DMS114 treated with DMSO at 0.1 percent for 48 hours (cell line): Measurements from ENCODE around the gene CDC20.

Experiments used
- DNase-seq: peaks from one replicate; lab custom pipeline; 2025; ENCODE audit not compliant: unreplicated experiment; lab: John Stamatoyannopoulos, UW

The CDC20 gene

GRCh38 chr1:43327549-43328292, 31.1 kb upstream of the CDC20 start:
- no peak for DNase-seq

GRCh38 chr1:43329995-43330751, 28.6 kb upstream of the CDC20 start:
- no peak for DNase-seq

GRCh38 chr1:43331688-43332087, 27.1 kb upstream of the CDC20 start:
- DNase-seq: no peak

- no peak for DNase-seq
Observed at GRCh38 chr1:43334453-43335205, 24.2 kb upstream of the CDC20 start.

- DNase-seq: no peak
Observed at GRCh38 chr1:43337588-43337987, 21.2 kb upstream of the CDC20 start, which contains the start of gene MPL. Gene MPL, plus strand, starts transcription at chr1:43337818. Its CDS starts 31 bp downstream, at chr1:43337849.

GRCh38 chr1:43338001-43338400, 20.8 kb upstream of the CDC20 start:
- no peak for DNase-seq

GRCh38 chr1:43339584-43340232, 19.1 kb upstream of the CDC20 start:
- DNase-seq: no peak

GRCh38 chr1:43340559-43340958, 18.2 kb upstream of the CDC20 start:
- DNase-seq: no peak

GRCh38 chr1:43344267-43344850, 14.4 kb upstream of the CDC20 start:
- no peak for DNase-seq

- no peak for DNase-seq
Observed at GRCh38 chr1:43345120-43345519, 13.7 kb upstream of the CDC20 start.

- DNase-seq: no peak
Observed at GRCh38 chr1:43346636-43347035, 12.1 kb upstream of the CDC20 start.

- no peak for DNase-seq
Observed at GRCh38 chr1:43348343-43348808, 10.4 kb upstream of the CDC20 start.

- peak; percentile 75 for DNase-seq
Observed at GRCh38 chr1:43348809-43349593, 9.8 kb upstream of the CDC20 start.

GRCh38 chr1:43349594-43350306, 9.0 kb upstream of the CDC20 start:
- DNase-seq: no peak

GRCh38 chr1:43350976-43351375, 7.8 kb upstream of the CDC20 start:
- no peak for DNase-seq

- no peak for DNase-seq
Observed at GRCh38 chr1:43351421-43352350, 7.1 kb upstream of the CDC20 start.

- no peak for DNase-seq
Observed at GRCh38 chr1:43352351-43352705, 6.5 kb upstream of the CDC20 start.

GRCh38 chr1:43352881-43353280, 5.9 kb upstream of the CDC20 start:
- DNase-seq: no peak
